GM12891 (cell line): Measurements from ENCODE around the gene PDS5B.

Source experiments
- POLR2A ChIP-seq: IDR thresholded peaks from 2 replicates; pipeline ENCODE4 v1.6.1; 2011; ENCODE audit warnings: low read depth, low read length, control low read depth
- POLR2AphosphoS5 ChIP-seq: IDR thresholded peaks from 2 replicates; pipeline ENCODE4 v1.6.1; 2011; ENCODE audit warnings: low read depth, low read length, control low read depth
- SPI1 ChIP-seq: IDR thresholded peaks from 2 replicates; pipeline ENCODE4 v1.6.1; 2011; ENCODE audit warnings: low read depth, low read length, control low read depth
- TAF1 ChIP-seq: IDR thresholded peaks from 2 replicates; pipeline ENCODE4 v1.6.1; 2011; ENCODE audit warnings: low read depth, low read length, control low read depth

DNA sequence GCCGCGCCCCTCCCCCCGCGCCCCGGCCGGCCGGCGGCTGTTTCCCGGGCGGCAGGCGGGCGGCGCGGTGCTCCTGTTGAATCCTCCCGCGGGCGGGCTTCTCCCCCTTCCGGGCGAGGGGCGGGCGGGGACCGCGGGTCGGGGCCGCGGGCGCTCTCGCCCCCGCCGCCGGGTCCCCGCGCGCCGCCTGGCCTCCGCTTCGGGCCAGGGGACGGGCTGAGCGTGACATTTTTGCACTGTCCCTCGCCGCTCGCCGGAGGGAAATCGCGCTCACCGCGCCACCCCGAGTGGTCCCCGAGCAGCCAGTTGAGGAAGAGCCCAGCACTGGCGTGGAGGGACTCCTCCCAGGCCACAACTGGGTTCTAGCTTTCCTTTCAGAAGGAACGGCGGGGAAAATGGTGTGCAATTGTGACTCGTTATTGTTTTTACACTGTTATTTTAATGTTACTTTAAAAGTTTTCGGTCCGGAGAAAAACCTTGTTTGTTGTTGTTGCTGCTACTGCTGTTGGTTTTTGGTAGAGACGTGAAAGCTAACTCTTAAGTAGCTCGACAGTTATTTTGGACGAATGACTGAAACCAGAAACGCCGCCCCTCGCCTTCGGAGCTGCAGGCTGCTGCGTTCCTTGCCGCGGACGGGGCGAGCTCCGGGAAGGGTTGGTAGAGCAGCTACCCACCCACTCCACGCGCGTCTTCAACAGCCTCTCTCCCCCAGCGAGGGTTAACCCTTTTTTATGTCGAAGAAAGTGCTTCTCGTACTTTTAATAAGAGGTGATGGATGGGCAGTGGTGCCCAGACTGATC is 959 bp downstream of the PDS5B start:
- TF ChIP-seq SPI1 (no peak), POLR2A (no peak), TAF1 (no peak), POLR2AphosphoS5 (no peak)
